SK-N-SH treated with all-trans-retinoic acid at 6 μM for 48 hours (cell line): Measurements from ENCODE around the gene ALOX5.

ENCODE experiments used
- CREB5 ChIP-seq: fragments of 250-450 bp; sonication (Bioruptor Pico); IDR thresholded peaks from 2 replicates; pipeline ENCODE4 v1.5.1; 2020; ENCODE audit warnings: low read depth, mild to moderate bottlenecking, moderate library complexity
- PATZ1 ChIP-seq: fragments of 250-450 bp; sonication (Bioruptor Pico); IDR thresholded peaks from 2 replicates; pipeline ENCODE4 v1.8.0; 2020; ENCODE audit warnings: mild to moderate bottlenecking, moderate library complexity, borderline replicate concordance

- TF ChIP-seq PATZ1 (CRISPR knock-in tag) (no peak), CREB5 (CRISPR knock-in tag) (no peak)
Observed at GRCh38 chr10:45421221-45422097, 47.4 kb downstream of the ALOX5 start.
